ENCODE results near the gene MAP3K12. TPM values are rescaled to one million over a fixed set of nuclear protein-coding genes. Genes with fewer than 3 reads are reported as not detected.

The MAP3K12 gene
- total and polyA plus RNA-seq, 2 of the 4 experiments (the other 2 are of a cell fraction): 29.0 to 52.5 TPM

DNA sequence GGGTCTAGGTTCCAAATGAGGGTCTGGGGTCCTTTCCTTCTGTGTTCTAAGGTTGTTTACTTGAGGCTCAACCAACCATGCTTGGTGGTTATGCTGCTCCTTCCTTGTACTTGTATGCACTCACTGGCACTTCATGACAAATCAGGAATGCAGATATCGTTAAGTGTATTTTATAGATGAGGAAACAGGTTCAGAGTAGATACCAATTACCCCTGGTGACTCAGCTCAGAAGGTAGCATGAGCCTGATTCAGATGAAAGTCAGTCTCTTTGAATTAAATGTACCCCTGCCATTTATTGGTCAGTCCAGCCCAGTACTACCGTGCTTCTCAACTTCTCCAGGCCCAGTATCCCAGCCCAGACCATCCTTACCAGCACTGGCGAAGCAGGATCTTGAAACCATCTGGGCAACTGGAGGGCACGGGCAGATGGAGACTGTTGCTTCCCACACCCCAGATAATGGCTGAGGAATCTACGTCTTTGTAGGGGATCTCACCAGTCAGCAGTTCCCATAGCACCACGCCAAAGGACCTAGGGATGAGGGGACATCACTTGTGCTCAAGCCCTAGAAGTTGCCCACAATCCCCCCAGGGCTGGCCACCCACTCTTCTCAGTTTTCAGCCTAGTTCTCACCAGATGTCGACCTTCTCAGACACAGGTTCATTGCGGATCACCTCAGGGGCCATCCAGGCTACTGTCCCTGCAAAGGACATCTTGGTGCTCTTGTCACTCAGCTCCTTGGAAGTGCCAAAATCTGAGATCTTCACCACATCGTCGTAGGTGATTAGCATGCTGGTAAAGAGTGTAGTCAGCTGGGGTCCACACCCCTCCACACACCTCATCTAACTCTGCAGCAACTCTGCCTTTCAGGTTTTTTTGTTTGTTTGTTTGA is 14.3 kb downstream of the MAP3K12 start:
- peak overlapping the region; percentile 13 for H2AK9ac ChIP-seq (replicated peaks; ENCODE audit: low read depth, low read length, poor library complexity)
- no peak overlapping the region for H3K18ac ChIP-seq (ENCODE audit: low read depth, low read length)
- no TSS peak for BruUV-seq (replicated peaks)
- peak; percentile 17; the same call in 1 of the 2 replicates for TF ChIP-seq POLR2A (IDR thresholded peaks at IDR 0.05; ENCODE audit: low read depth, low read length)
- TF ChIP-seq FOS (IDR thresholded peaks at IDR 0.05; ENCODE audit: low read depth, low read length): no peak
- no peak for TF ChIP-seq CHD1 (IDR thresholded peaks at IDR 0.05; ENCODE audit: low read depth, low read length)
- no peak for TF ChIP-seq MAFK (IDR thresholded peaks at IDR 0.05; ENCODE audit: low read depth, low read length)
- ATAC-seq (ENCODE audit: low read depth) (no peak), DNase-seq (no peak)
- no peak overlapping the region for H2AK5ac ChIP-seq (ENCODE audit: low read depth, low read length)
- H2BK120ac ChIP-seq (ENCODE audit: low read depth, low read length): no peak overlapping the region
- peaks cover 10% of the 10 kb centered on the region for H3K4me1 ChIP-seq (ENCODE audit: control insufficient read depth, insufficient read depth, low read length)
- H4K8ac ChIP-seq (ENCODE audit: low read depth in 2 of 2, low read length in 2 of 2): no peak overlapping the region
- H3K9me3 ChIP-seq (ENCODE audit: control insufficient read depth, insufficient read depth, low read length): no peaks in the 10 kb centered on the region
- no peak overlapping the region for H4K5ac ChIP-seq (ENCODE audit: low read depth, low read length)
- peaks cover 79% of the 10 kb centered on the region for H4K20me1 ChIP-seq (ENCODE audit: insufficient read depth, low read length)
- no peak overlapping the region for H4K91ac ChIP-seq (ENCODE audit: insufficient read depth, low read depth, low read length)
- ChIA-PET CTCF (no interaction called here), POLR2A (ENCODE audit: unreplicated experiment) (no interaction called here)
- no peaks in the 10 kb centered on the region for H3K27me3 ChIP-seq (ENCODE audit: control insufficient read depth, insufficient read depth, low read length)
- H3K56ac ChIP-seq (ENCODE audit: extremely low read depth, insufficient read depth, low read length): no peak overlapping the region
- H3K4me3 ChIP-seq (ENCODE audit: insufficient read depth, low read depth, low read length): no peak overlapping the region
- no peak overlapping the region for H2AFZ ChIP-seq (replicated peaks; ENCODE audit: low read length, poor library complexity)
- H3K4ac ChIP-seq (ENCODE audit: low read depth, low read length): no peak overlapping the region
- no peak overlapping the region for H2BK5ac ChIP-seq (ENCODE audit: low read depth, low read length, poor library complexity, severe bottlenecking)
- no peak overlapping the region for H2BK15ac ChIP-seq (ENCODE audit: low read depth, low read length)
- no peak overlapping the region for H3K14ac ChIP-seq (replicated peaks; ENCODE audit: low read depth, low read length)
- peaks cover 34 to 86% of the 10 kb centered on the region in 2 experiments for H3K79me1 ChIP-seq (ENCODE audit: low read depth in 1 of 2, low read length in 2 of 2)
- H3K9ac ChIP-seq (ENCODE audit: low read depth, low read length): no peak overlapping the region
- H3K23ac ChIP-seq (ENCODE audit: low read depth, low read length): no peak overlapping the region
- 84% methylated on average over 4 of the region's 10 CpGs; no CpG with 5 or more reads in 1 of the 2 experiments for WGBS, 2 experiments (ENCODE audit: extremely low coverage in 2 of 2, insufficient read length in 1 of 2)
- no peak overlapping the region for H2BK20ac ChIP-seq (ENCODE audit: low read depth, low read length)
- H3K4me2 ChIP-seq (ENCODE audit: low read depth, low read length): no peak overlapping the region
- in situ Hi-C loops (cut with MboI; ENCODE audit: low sequenced_read_pairs): no loop called here
- intact Hi-C loops (cut with micrococcal nuclease): no loop called here
- peaks cover 70% of the 10 kb centered on the region for H3K36me3 ChIP-seq (ENCODE audit: control insufficient read depth, insufficient read depth, low read length)
- H3K9me1 ChIP-seq (ENCODE audit: insufficient read depth, low read length): peaks cover 23% of the 10 kb centered on the region; the same call in 1 of the 2 replicates
- dilution Hi-C loops (cut with HindIII; ENCODE audit: low sequenced_read_pairs, unreplicated experiment): no loop called here
- no peak overlapping the region for H3K27ac ChIP-seq (ENCODE audit: insufficient read depth, low read length)

Data from IMR-90 (cell line).